ENCODE results near the gene RASA4. TPM values are rescaled to one million over a fixed set of nuclear protein-coding genes. Genes with fewer than 3 reads are reported as not detected.
"Not testable (repeated sequence)": the region's sequence is repeated elsewhere in the genome, so short reads cannot be mapped to it uniquely, and the experiment has no call there.

The RASA4 gene
- 11.2 and 14.2 TPM in 2 replicates for total RNA-seq

- not testable (repeated sequence) for DNase-seq (ENCODE audit: low read depth)
These were observed at the start of gene RASA4 for GRCh38 chr7:102616507-102617125. Gene RASA4, minus strand, starts transcription at chr7:102616756. Its CDS starts 67 bp downstream, at chr7:102616689.

GRCh38 chr7:102664765-102665164 lies 48.2 kb upstream of the RASA4 start:
- not testable (repeated sequence) for H3K36me3 ChIP-seq (ENCODE audit: control insufficient read depth, insufficient read depth, low read length); DNase-seq (ENCODE audit: low read depth); H3K4me3 ChIP-seq (ENCODE audit: low read depth, low read length); H3K27me3 ChIP-seq (ENCODE audit: control insufficient read depth, insufficient read depth, low read length)

More at GRCh38 chr7:102616507-102617125, at the start of gene RASA4:
- H3K4me3 ChIP-seq (ENCODE audit: low read depth, low read length), result peak within 1 kb of the TSS; percentile 34
- not testable (repeated sequence) for H3K27me3 ChIP-seq (ENCODE audit: control insufficient read depth, insufficient read depth, low read length); H3K36me3 ChIP-seq (ENCODE audit: control insufficient read depth, insufficient read depth, low read length)

- not testable (repeated sequence) for H3K4me3 ChIP-seq (ENCODE audit: low read depth, low read length); DNase-seq (ENCODE audit: low read depth); H3K27me3 ChIP-seq (ENCODE audit: control insufficient read depth, insufficient read depth, low read length); H3K36me3 ChIP-seq (ENCODE audit: control insufficient read depth, insufficient read depth, low read length)
These were observed 33.4 kb upstream of the RASA4 start, which contains the start of gene SPDYE2B for GRCh38 chr7:102649924-102650323. Gene SPDYE2B, plus strand, starts transcription at chr7:102650319. Its CDS starts 2,030 bp downstream, at chr7:102652349.

GRCh38 chr7:102647813-102648212 lies 31.3 kb upstream of the RASA4 start:
- H3K4me3 ChIP-seq (ENCODE audit: low read depth, low read length); H3K27me3 ChIP-seq (ENCODE audit: control insufficient read depth, insufficient read depth, low read length); H3K36me3 ChIP-seq (ENCODE audit: control insufficient read depth, insufficient read depth, low read length); DNase-seq (ENCODE audit: low read depth): not testable (repeated sequence)

GRCh38 chr7:102643404-102643803 lies 26.8 kb upstream of the RASA4 start:
- not testable (repeated sequence) for H3K27me3 ChIP-seq (ENCODE audit: control insufficient read depth, insufficient read depth, low read length); H3K4me3 ChIP-seq (ENCODE audit: low read depth, low read length); H3K36me3 ChIP-seq (ENCODE audit: control insufficient read depth, insufficient read depth, low read length); DNase-seq (ENCODE audit: low read depth)

GRCh38 chr7:102642691-102643090 lies 26.1 kb upstream of the RASA4 start, which contains the start of gene UPK3BL1:
Gene UPK3BL1, minus strand, starts transcription at chr7:102642791. Its CDS starts 50 bp downstream, at chr7:102642741.
- H3K36me3 ChIP-seq (ENCODE audit: control insufficient read depth, insufficient read depth, low read length); H3K4me3 ChIP-seq (ENCODE audit: low read depth, low read length); H3K27me3 ChIP-seq (ENCODE audit: control insufficient read depth, insufficient read depth, low read length); DNase-seq (ENCODE audit: low read depth): not testable (repeated sequence)

GRCh38 chr7:102638848-102639247 lies 22.3 kb upstream of the RASA4 start:
- not testable (repeated sequence) for H3K4me3 ChIP-seq (ENCODE audit: low read depth, low read length); H3K27me3 ChIP-seq (ENCODE audit: control insufficient read depth, insufficient read depth, low read length); H3K36me3 ChIP-seq (ENCODE audit: control insufficient read depth, insufficient read depth, low read length); DNase-seq (ENCODE audit: low read depth)

DNA sequence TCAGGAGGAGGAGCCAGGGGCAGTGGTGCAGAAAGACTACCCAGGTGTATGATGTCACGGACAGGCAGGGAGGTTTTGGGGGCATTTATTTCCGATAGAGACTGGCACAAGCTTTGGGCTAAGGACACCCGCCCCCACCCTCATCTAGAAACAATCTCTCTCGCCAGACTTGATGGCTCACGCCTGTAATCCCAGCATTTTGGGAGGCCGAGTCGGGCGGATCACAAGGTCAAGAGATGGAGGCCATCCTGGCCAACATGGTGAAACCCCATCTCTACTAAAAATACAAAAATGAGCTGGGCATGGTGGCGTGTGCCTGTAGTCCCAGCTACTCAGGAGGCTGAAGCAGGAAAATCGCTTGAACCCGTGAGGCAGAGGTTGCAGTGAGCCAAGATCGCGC lies 20.4 kb upstream of the RASA4 start:
- not testable (repeated sequence) for H3K4me3 ChIP-seq (ENCODE audit: low read depth, low read length); H3K36me3 ChIP-seq (ENCODE audit: control insufficient read depth, insufficient read depth, low read length); DNase-seq (ENCODE audit: low read depth); H3K27me3 ChIP-seq (ENCODE audit: control insufficient read depth, insufficient read depth, low read length)

DNA sequence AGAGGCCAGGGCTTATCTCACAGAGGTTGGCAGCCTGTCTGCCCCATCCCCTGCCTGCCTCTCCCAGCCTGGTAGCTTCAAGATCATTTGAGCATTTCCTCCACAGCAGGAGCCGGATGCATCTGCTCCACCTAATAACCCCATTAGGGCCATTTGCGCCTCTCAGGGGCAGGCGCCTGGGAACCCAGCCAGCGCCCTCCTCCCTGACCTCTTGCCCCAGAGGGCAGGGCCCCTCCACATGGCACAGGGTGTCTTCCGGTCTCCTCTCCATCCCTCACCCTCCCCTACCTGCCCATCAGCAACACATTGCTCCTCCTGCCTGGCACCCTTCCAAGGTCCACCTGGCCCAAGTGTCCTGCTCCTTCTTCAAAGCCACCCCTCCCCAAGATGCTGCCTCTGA lies 18.8 kb upstream of the RASA4 start:
- DNase-seq (ENCODE audit: low read depth); H3K36me3 ChIP-seq (ENCODE audit: control insufficient read depth, insufficient read depth, low read length); H3K4me3 ChIP-seq (ENCODE audit: low read depth, low read length); H3K27me3 ChIP-seq (ENCODE audit: control insufficient read depth, insufficient read depth, low read length): not testable (repeated sequence)

DNA sequence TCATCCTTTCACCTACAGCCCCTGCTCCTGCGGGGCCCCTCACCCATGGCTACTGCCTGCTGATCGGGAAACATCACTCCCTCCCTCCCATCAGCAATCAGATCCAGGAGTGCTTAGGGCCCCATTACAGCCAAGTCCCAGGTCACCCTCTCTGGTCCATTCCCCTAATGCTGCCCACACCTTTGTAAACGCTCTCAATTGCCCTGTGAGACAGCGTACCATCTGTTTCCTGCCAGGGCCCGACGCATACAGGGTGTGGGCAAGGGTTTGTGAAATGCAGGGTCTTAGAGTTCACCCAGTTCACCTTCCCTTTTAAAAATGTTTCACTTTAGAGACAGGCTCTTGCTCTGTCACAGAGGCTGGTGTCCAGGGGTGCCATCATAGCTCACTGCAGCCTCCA lies 17.7 kb upstream of the RASA4 start:
- H3K27me3 ChIP-seq (ENCODE audit: control insufficient read depth, insufficient read depth, low read length); DNase-seq (ENCODE audit: low read depth); H3K4me3 ChIP-seq (ENCODE audit: low read depth, low read length); H3K36me3 ChIP-seq (ENCODE audit: control insufficient read depth, insufficient read depth, low read length): not testable (repeated sequence)

DNA sequence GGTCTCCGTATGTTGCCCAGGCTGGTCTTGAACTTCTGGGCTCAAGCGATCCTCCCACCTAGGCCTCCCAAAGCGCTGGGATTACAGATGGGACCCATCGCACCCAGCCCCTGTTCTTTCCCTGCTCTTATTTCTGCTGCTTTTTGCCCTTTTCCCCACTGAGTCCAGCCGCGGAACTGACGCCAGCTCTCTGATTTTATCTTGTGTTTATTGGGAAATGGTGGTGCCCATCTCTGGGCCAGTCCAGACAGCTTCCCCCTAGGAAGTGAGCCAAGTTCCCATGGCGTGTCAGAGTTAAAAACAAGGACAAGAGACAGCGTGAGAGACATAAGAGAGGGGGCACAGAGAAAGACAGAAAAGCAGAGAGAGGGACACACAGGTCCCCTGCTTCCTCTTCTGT lies 14.1 kb upstream of the RASA4 start:
- not testable (repeated sequence) for H3K4me3 ChIP-seq (ENCODE audit: low read depth, low read length); H3K36me3 ChIP-seq (ENCODE audit: control insufficient read depth, insufficient read depth, low read length); H3K27me3 ChIP-seq (ENCODE audit: control insufficient read depth, insufficient read depth, low read length); DNase-seq (ENCODE audit: low read depth)

DNA sequence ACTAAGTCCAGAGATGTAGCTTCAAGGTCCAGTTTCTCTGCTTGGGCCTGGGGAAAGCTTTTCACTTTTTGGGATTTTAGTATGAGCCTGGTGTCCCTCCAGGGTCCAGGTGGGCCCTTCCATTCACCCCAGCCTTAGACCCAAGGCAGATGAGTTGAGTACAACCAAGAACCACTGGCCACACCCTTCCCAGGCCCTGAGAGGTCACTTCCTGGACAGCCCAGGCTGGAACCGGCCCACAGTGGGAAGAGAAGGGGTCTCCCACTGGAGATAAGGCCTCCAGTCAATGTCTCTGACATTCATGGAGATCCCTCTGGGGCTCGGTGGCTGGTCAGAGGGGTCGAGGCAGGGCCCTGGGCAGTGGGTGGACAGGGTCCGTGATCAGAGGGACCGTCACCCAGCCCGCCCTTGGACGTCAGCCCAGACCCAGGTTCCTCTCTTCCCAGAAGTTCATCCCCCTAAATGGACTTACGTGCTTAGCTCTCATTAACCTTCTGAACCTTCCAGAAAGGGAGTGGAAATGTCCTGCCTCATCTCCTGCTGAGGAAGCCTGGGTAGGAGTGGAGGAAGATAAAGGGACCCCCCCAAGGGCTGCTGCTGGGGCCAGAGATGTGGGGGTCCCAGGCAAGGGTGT lies 10.8 kb upstream of the RASA4 start:
- H3K4me3 ChIP-seq (ENCODE audit: low read depth, low read length); H3K27me3 ChIP-seq (ENCODE audit: control insufficient read depth, insufficient read depth, low read length); H3K36me3 ChIP-seq (ENCODE audit: control insufficient read depth, insufficient read depth, low read length); DNase-seq (ENCODE audit: low read depth): not testable (repeated sequence)

DNA sequence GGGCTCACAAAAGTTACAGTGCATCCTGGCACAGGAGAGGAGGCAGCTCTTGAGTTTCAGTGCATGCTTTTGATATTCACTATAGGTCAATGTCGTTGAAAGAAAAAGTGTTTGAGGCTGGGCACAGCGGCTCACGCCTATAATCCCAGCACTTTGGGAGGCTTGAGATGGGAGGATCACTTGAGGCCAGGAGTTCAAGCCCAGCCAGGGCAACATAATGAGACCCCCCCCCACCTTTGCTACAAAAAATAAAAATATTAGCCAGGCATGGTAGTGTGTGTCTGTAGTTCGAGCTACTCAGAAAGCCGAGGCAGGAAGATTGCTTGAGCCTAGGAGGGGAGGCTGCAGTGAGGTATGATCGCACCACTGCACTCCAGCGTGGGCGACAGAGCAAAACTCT lies 1.6 kb upstream of the RASA4 start:
- not testable (repeated sequence) for H3K36me3 ChIP-seq (ENCODE audit: control insufficient read depth, insufficient read depth, low read length); DNase-seq (ENCODE audit: low read depth); H3K27me3 ChIP-seq (ENCODE audit: control insufficient read depth, insufficient read depth, low read length); H3K4me3 ChIP-seq (ENCODE audit: low read depth, low read length)

- not testable (repeated sequence) for H3K4me3 ChIP-seq (ENCODE audit: low read depth, low read length); H3K27me3 ChIP-seq (ENCODE audit: control insufficient read depth, insufficient read depth, low read length); DNase-seq (ENCODE audit: low read depth); H3K36me3 ChIP-seq (ENCODE audit: control insufficient read depth, insufficient read depth, low read length)
These were observed 626 bp downstream of the RASA4 start for GRCh38 chr7:102615930-102616329.

GRCh38 chr7:102614873-102615272 lies 1.7 kb downstream of the RASA4 start:
- H3K27me3 ChIP-seq (ENCODE audit: control insufficient read depth, insufficient read depth, low read length); H3K36me3 ChIP-seq (ENCODE audit: control insufficient read depth, insufficient read depth, low read length); DNase-seq (ENCODE audit: low read depth); H3K4me3 ChIP-seq (ENCODE audit: low read depth, low read length): not testable (repeated sequence)
